SK-N-DZ (cell line): ENCODE measurements around the gene BCLAF1. TPM values are rescaled to one million over a fixed set of nuclear protein-coding genes. Genes with fewer than 3 reads are reported as not detected.

ENCODE experiments used
- DNase-seq: peaks from one replicate; pipeline ENCODE4 v3.0.0-alpha.2; 2015; ENCODE audit warnings: low spot score
- polyA plus RNA-seq, 2 experiments: library from polyadenylated mRNA; depleted of rRNA; stranded (reverse); fragments of >200 nt; gene quantifications; 2 replicates each; pipeline ENCODE4 v1.2.3, GENCODE V29; 2014

The BCLAF1 gene, protein sequence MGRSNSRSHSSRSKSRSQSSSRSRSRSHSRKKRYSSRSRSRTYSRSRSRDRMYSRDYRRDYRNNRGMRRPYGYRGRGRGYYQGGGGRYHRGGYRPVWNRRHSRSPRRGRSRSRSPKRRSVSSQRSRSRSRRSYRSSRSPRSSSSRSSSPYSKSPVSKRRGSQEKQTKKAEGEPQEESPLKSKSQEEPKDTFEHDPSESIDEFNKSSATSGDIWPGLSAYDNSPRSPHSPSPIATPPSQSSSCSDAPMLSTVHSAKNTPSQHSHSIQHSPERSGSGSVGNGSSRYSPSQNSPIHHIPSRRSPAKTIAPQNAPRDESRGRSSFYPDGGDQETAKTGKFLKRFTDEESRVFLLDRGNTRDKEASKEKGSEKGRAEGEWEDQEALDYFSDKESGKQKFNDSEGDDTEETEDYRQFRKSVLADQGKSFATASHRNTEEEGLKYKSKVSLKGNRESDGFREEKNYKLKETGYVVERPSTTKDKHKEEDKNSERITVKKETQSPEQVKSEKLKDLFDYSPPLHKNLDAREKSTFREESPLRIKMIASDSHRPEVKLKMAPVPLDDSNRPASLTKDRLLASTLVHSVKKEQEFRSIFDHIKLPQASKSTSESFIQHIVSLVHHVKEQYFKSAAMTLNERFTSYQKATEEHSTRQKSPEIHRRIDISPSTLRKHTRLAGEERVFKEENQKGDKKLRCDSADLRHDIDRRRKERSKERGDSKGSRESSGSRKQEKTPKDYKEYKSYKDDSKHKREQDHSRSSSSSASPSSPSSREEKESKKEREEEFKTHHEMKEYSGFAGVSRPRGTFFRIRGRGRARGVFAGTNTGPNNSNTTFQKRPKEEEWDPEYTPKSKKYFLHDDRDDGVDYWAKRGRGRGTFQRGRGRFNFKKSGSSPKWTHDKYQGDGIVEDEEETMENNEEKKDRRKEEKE
- polyA plus RNA-seq (2014; cell fraction: cytosol; rRNA removed) = 62.3 and 65.1 TPM in 2 replicates
- polyA plus RNA-seq (2014; cell fraction: nucleus; rRNA removed) = 73.7 and 81.5 TPM in 2 replicates

- DNase-seq = peak; percentile 99
Observed at GRCh38 chr6:136289579-136290409, at the start of gene BCLAF1. BCLAF1 (minus strand) TSS chr6:136289846; CDS start chr6:136279866, 9,980 bp downstream.

DNA sequence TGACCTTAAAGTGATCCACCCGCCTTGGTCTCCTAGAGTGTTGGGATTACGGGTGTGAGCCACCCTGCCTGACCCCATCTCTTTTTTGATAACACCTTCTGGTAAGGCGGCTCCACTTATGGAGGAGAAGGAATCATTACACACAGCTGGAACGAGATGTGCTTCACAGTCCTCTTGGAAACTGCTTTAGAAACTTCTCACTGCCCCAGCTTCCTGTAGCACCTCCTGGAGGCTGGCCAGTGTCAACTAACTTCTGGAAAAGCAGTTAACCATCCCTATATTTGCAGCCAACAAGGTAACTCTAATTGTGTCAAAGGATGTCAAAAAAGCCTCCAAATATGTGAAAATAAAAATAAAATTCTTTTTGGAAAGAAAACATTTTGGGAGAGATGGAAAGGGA is 48.8 kb upstream of the BCLAF1 start:
- DNase-seq = no peak

DNA sequence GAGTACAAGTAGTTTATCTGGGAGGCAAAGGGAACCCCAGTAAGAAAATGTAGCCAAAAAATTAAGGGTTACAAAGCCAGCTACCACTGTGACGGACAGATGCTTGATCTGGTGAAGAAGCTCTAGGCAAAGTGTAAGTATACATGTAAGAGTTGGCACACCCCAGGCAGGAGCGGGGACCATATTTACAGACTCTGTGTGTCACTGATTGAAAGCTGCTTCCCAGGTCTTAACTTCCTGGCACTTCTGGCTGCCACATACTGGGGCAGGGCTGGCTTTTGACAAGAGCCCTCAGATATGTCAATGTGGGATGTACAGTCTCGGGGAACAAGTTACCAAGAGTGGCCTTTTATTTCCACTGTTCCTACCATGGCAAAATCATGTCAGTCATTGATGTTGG is 48.0 kb upstream of the BCLAF1 start:
- DNase-seq = no peak

GRCh38 chr6:136337121-136337520 is 47.5 kb upstream of the BCLAF1 start:
- DNase-seq = no peak

DNA sequence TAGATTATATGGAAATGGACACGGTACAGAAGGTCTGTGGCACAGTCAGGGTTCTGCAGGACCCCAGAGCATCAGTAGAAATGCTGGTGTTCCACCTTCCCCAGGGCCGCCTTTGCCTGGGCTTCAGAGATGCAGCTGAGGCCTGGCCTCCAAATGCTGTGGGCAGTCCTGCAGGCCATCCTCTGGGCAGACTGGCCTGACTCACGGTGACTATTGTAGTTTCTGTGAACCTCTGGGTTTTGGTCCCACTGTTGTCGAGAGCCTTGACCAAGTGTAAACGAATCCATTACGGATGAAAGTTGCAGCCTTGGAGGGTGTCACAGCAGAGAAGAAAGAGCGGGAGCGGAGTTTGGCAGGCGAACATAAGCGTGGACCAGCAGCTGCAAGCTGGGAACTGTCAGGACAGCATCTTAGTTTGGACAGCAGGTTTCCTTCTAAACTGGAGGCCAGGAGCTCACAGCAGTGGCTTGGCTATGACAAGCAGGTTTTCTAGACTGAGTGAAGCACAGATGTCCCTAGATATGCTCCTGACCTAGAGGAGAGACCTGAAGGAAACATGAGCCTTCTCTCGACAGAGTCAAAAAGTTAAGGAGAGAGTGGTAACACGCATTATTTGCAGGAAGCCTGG is 46.2 kb upstream of the BCLAF1 start:
- DNase-seq = no peak

GRCh38 chr6:136334853-136335252 is 45.2 kb upstream of the BCLAF1 start:
- no peak for DNase-seq

DNA sequence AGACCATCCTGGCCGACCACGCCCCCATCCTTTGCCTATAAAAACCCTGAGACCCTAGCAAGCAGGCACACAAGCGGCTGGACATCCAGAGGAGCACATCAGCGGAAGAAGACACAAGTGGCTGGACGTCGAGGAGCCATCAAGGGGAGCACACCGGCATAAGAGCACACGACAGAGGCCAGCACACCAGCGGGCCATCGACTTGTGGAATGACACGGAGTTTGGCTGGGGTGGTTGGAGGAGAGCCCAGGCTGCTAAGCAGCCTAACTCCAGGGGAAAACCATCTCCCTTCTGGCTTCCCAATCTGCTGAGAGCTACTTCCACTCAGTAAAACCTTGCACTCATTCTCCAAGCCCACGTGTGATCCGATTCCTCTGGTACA is 44.8 kb upstream of the BCLAF1 start:
- no peak for DNase-seq

DNA sequence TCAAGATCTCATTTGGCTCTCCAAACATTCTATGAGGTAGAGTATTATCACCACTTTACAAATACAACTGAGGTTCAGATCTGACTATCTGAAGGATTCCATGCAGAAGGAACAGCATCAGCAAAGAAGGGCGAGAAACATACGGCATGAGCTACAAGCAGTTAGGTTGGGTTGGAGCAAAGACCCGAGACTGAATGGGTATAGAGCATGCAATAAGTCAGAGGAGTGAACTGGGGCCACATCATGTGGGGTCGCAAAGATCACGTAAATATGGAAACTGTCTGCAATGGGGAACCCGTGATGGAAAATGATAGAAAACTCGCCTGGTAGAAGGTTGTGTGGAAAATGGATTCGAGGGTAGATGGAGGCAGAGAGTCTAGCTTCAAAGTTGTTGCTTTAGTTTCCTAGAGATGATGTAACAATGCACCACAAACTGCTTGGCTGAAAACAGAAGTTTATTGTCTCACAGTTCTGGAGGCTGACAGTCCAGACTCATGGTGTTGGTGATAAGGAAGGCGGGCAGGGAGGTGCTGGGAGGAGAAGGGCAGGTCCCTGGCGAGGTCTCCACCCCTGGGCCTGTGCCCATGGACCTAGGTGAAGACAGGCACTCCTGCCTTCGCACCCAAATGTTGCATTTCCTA is 44.3 kb upstream of the BCLAF1 start:
- DNase-seq = no peak

DNA sequence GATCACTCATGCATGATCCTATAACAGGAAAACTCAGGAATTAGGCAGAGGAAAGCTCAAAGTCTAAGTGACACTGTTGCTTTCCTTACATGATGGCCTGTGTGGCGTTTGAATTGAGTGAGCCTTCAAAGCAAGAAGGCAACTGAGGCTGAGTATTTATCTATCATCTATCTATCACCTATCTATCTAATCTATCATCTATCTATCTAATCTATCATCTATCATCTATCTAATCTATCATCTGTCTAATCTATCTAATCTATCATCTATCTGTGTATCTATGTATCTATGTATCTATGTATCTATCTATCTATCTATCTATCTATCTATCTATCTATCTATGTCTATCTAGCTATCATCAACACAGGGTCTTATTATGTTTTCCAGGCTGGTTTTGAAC is 41.8 kb upstream of the BCLAF1 start:
- DNase-seq = no peak

- DNase-seq = no peak
Observed at GRCh38 chr6:136330634-136331033, 41.0 kb upstream of the BCLAF1 start.

DNA sequence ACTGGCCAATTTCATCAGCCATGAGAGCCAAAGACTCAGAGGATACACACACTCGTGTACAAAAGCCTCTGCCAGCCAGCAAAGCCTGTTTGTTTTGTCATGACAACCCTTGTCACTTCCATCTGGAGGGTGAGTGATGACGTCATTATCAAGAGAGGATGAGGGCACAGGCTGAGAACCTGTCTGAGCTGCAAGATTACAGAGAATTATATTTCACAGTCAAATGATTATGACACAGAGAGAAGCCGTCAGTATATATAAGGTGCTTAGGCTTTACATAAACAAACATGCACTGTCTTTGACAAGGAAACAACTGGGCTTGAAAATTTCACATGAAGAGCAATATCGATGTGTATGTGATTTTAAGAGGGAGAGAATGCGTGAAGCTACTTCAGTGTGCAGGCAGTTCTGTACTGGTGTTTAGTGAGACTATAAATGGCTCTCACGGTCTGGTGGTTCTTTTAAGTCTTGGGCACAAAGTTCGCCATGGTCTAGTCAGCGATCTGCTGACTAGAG is 36.5 kb upstream of the BCLAF1 start:
- DNase-seq = peak; percentile 45

GRCh38 chr6:136324686-136325380 is 35.2 kb upstream of the BCLAF1 start:
- DNase-seq = no peak

DNA sequence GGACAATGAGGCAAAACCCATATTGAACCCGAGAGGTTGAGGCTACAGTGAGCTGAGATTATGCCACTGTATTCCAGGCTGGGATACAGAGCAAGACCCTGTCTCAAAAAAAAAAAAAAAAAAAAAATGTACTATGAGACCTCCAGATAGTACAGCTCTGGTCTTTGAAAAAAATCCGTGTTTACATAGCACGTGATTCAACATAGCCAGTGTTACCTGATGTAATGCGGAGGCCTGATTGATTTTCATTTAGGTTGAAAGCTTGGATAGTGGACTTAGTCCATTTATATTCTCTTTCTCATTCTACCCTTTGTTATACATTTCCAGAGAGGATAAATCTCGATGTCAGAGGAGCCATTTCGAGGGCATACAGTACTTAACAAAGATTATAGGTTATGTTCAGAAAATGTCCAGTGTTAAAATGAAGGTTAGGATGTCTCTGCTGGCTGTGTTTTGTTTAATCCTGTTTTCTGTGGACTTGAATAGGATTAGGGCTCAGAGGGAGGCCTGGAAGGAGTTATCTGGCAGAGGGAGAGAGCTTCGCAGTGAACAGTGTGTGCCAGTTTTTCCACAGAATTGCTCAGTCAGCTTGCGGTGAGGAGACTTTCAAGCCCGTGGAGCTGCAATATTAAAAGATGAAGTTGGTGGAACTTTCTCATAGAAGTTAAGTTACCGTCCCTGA is 33.9 kb upstream of the BCLAF1 start:
- DNase-seq = no peak

DNA sequence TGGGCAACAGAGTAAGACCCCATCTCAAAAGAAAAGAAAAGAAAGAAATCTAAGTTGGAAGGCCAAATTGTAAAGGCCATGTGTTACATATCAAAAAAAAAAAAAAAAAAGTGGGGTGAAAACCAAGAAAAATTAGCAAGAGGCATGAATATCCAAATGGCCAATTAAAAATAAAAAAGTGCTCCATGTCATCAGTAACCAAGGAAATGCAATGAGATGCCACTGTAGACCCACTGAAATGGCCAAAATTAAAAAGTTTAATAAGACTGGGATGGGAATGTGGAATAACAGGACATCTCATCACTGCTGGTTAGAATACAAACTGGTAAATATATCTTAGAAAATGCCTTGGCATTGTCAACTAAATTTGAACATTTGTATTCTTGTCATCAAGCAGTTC is 30.1 kb upstream of the BCLAF1 start:
- no peak for DNase-seq

DNA sequence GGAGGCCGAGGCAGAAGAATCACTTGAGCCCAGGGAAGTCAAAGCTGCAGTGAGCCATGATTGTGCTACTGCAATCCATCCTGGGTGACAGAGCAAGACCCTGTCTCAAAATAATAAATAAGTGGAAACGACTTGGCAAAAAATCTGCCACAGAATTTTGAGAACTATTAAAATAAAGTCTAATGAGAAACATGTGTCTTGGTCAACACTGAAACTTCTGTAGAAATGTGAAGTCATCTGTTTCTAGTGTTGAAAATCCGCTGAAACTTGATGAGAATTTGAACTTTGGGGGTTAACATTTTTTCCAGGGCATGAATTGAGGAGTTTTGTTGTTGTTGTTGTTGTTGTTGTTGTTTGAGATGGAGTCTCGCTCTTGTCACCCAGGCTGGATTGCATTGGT is 29.0 kb upstream of the BCLAF1 start:
- no peak for DNase-seq

DNA sequence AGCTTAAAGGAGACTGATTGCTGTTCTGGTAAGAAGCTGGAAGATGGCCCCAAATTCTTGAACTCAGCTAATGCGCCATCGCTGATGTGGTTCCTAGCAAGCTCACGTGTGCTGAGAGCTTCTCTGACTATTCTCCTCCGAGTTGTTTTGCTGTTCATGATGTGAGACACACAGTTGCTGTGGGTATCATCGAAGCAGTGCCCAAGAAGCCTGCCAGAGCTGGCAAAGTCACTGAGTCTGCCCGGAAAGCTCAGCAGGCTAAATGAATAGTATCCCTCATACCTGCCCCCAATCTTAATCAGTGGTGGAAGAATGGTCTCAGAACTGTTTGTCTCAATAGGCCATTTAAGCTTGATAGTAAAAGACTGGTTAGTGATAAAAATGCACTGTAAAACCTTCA is 28.3 kb upstream of the BCLAF1 start:
- DNase-seq = no peak

DNA sequence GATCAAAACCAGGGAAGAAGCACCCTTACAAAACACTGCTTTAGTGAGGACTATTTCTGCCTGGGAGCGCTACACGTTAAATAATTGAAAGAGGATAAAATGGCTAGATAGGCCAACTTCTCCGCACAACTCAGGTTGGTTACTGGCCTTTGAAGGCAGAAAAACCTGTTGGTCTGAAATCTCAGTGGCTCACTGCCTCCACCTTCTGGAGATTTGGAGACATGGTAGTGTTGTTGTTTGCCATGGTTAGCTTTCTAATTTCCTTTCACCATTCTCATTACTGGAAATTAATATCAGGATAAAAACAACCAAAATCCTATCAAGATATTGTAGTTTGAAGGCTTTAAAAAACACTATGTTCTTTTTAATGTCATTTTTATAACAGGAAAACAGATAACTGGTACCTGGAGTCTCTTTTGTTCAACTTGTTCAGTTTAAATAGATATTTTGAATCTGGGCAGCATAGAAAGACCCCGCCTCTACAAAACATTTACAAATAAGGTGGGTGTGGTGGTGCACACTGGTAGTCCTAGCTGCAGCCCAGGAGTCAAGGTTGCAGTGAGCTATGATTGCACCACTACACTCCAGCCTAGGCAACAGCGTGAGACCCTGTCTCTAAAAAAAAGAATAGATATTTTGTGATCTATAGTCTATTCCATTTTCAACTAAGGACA is 27.5 kb upstream of the BCLAF1 start:
- DNase-seq = peak; percentile 68

DNA sequence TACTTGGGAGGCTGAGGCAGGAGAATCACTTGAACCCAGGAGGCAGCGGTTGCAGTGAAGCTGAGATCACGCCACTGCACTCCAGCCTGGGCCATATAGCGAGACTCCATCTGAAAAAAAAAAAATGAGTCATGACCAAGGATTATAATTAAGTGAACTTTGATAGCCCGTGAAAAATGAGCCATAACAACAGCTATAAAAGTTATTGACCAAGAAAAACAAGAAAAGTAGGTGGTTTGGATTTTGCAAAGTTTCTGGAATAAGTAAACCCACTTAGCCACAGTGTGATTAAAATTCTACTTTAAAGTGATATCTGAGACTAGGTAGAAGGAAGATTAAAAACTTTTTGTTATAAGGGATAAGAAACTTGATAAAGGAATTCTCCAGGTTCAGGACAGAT is 25.9 kb upstream of the BCLAF1 start:
- DNase-seq = no peak

- no peak for DNase-seq
Observed at GRCh38 chr6:136312975-136313374, 23.3 kb upstream of the BCLAF1 start.
